ENCODE results near the gene EML6.
"Not testable (repeated sequence)": the region's sequence is repeated elsewhere in the genome, so short reads cannot be mapped to it uniquely, and the experiment has no call there.

Gene EML6

DNA sequence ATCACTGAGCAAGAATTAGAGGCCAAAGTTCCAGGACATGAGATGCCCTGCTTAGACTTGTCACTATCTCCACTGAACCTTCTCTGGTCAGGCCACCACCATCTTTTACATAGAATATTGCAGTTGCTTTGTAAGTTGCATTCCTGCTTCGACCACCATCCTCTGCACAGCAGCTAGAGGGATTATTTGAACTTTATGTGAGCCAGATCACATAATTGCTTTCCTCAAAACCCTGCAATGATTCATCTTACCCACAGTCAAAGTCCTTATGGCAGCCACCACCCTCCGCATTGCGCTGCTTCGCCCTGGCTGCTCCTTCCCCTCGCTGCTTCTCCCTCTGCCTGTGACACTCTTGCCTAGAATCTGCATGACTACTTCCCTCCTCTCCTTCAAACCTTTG, 111.3 kb downstream of the EML6 start:
- H3K4me3 Mint-ChIP-seq = no peak overlapping the region
- no peaks in the 10 kb centered on the region for H3K27me3 Mint-ChIP-seq
- ATAC-seq (replicated peaks) = no peak
- H3K27ac Mint-ChIP-seq = no peak overlapping the region
- no peaks in the 10 kb centered on the region for H3K9me3 Mint-ChIP-seq
- H3K36me3 Mint-ChIP-seq (ENCODE audit: insufficient read depth) = peaks cover 2% of the 10 kb centered on the region
- DNase-seq = no peak
- no peaks in the 10 kb centered on the region for H3K4me1 Mint-ChIP-seq (ENCODE audit: low read depth in 2 of 2)

DNA sequence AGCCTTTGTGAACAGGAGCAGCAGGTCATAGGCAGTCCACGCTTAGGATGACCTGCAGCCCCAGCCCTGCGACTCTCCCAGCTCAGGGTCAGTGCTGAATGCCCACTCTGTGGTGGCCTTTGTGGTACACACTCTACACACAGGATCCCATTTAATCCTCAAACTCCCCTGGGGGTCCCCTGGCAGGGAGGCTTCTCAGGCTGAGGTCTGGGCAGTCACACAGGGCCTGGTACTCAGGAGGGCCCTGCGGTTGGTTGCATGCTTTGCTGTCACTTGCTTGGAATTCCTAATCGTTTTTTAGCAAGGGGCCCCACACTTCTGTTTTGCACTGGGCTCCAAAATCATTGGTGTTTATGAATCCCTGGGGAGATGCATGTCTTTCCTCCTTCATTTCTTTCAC, 113.0 kb downstream of the EML6 start:
- H3K4me1 Mint-ChIP-seq (ENCODE audit: low read depth in 2 of 2) = no peaks in the 10 kb centered on the region
- H3K27ac Mint-ChIP-seq = no peak overlapping the region
- no peaks in the 10 kb centered on the region for H3K9me3 Mint-ChIP-seq
- DNase-seq (no peak), ATAC-seq (replicated peaks) (no peak)
- H3K4me3 Mint-ChIP-seq = no peak overlapping the region
- no peaks in the 10 kb centered on the region for H3K27me3 Mint-ChIP-seq
- peaks cover 1% of the 10 kb centered on the region for H3K36me3 Mint-ChIP-seq (ENCODE audit: insufficient read depth)

DNA sequence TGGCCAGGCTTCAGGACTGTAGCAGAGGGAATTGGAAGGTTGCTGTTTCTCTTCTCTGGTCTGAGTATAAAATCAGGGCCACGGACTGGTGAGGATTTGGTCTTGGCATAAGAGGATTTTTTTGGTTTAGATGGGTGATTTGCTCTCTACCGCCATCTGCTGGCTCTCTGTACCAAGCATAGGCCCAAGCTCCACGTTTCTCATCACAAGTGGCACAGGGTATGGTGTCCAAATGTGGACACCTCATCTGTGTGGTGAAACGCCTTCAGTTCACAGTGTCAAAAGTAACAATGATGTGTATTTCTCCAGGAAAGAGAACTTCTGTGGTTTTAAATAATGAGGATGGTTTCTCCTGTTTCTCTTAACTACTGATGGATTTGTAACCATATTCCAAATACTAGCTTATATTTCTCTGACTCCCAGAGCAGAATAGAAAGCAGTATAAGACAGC, 115.1 kb downstream of the EML6 start:
- Mint-ChIP-seq H3K4me1 (ENCODE audit: low read depth in 2 of 2) (no peaks in the 10 kb centered on the region), H3K36me3 (ENCODE audit: insufficient read depth) (no peaks in the 10 kb centered on the region), H3K4me3 (no peak overlapping the region), H3K27me3 (no peaks in the 10 kb centered on the region), H3K9me3 (no peaks in the 10 kb centered on the region), H3K27ac (no peak overlapping the region)
- peak; percentile 80 for ATAC-seq (replicated peaks)
- peak; percentile 50 to 65 (median 54) for DNase-seq

DNA sequence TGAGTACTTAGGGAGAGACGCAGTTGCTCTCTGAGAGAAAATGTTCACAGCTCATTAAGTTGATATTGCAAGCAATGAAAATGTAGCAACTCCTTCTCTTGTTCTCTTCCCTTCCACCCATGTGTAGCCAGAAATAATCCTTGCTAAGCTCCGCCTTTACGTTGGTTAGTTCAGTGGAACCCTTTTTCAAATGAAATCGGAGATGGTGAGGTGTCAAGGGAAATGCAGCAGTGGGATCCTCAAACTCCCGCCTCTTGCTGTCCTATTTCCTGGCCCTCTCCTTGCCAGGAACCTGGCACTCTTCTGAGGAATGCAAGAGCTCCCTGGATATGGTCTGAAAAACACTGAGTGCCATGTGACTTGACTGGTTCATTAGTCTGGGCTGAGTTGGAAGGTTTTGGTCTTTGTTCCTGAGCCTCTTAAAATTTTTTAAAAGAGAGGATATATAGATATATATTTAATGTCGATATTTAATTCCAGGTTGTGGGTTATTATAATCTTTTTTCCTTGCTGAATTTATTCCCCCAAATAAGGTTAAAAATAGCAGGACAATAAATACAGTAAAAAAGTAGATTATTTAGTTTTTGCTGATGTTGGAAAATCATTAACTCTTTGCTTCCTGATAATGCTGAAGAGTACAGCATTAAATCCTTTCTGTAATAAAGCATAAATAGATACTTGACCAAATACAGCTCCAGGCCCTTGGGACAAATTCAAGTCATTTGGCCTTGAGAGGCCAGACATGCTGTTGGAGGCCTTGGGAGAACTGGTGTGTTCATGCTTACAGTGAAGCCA, 116.2 kb downstream of the EML6 start:
- no peak for DNase-seq
- Mint-ChIP-seq H3K4me3 (no peak overlapping the region), H3K27ac (no peak overlapping the region), H3K36me3 (ENCODE audit: insufficient read depth) (no peaks in the 10 kb centered on the region), H3K27me3 (no peaks in the 10 kb centered on the region), H3K4me1 (ENCODE audit: low read depth in 2 of 2) (no peaks in the 10 kb centered on the region), H3K9me3 (no peaks in the 10 kb centered on the region)
- no peak for ATAC-seq (replicated peaks)

DNA sequence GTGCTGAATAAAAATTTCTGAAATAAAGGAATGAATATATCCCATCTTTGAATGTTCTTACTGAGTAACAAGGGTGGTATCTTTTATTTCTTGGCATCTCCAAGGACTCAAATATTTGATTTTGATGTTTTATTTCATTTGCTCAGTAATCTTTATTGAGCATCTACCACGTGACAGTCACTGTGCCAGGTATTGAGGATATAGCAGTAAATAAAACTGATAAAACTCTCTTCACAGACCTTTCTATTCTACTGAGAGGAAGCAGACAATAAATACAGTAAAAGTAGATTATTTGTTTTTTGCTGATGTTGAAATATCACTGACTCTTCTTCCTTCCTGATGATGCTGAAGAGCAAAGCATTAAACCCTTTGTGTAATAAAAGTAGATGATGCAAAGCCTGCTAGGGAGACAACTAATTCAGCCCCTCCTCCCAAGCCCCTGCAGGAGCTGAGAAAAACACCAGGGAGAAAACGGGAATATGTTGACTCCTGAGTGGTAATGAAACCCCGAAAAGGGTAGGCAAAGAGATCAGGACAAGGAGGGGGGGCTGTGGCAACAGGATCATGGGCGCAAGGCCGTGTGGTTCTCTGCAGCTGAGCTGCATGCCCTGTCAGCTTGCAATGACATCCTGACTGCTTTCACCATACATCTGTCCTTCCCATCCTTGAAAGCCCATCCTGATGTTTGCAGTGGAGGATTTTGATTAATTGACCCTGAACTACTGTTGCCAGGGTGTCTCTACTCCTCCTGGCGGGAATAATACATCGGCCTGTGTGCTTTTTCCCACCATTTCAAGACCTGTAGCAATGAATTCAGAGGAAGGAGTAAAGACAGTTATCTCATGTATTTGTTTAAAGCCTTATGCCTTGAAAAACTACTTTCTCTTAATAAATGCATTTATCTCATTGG, 117.4 kb downstream of the EML6 start:
- Mint-ChIP-seq H3K27me3 (no peaks in the 10 kb centered on the region), H3K4me1 (ENCODE audit: low read depth in 2 of 2) (no peaks in the 10 kb centered on the region), H3K27ac (no peak overlapping the region), H3K36me3 (ENCODE audit: insufficient read depth) (no peaks in the 10 kb centered on the region), H3K4me3 (no peak overlapping the region), H3K9me3 (no peaks in the 10 kb centered on the region)
- ATAC-seq (replicated peaks) = no peak
- no peak for DNase-seq

DNA sequence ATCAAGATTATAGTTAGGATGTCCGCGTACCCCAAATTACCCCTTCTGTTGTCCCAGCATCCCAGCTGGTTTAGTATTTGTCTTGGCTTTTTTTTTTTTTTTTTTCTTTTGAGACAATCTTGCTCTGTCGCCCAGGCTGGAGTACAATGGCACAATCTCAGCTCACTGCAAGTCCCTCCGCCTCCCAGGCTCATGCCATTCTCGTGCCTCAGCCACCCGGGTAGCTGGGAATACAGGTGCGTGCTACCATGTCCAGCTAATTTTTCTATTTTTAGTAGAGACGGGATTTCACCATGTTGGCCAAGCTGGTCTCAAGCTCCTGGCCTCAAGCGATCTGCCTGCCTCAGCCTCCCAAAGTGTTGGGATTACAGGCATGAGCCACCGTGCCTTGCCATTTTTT, 118.0 kb downstream of the EML6 start:
- not testable (repeated sequence) for H3K4me3 Mint-ChIP-seq; H3K4me1 Mint-ChIP-seq (ENCODE audit: low read depth in 2 of 2); H3K27ac Mint-ChIP-seq; H3K27me3 Mint-ChIP-seq; H3K9me3 Mint-ChIP-seq; ATAC-seq (replicated peaks); DNase-seq; H3K36me3 Mint-ChIP-seq (ENCODE audit: insufficient read depth)

DNA sequence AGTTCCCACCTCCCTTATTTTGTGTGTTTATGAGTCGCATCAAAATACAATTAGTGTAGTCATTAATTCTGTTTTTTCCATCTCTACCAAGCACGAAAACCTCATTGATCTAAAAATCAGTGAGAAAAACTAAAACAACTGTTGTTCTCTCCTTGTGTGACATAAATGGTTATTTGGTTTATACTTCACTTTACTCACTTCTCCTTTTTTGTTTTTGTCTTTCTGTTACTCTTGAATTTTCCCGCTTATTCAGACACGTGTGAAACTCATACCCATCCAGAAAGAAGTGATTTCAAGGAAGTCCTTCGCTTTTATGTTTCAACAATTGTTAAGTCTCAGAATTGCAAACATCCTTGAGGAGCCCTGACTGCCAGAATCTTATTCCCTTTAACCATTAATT, 121.6 kb downstream of the EML6 start:
- no peaks in the 10 kb centered on the region for H3K27me3 Mint-ChIP-seq
- H3K9me3 Mint-ChIP-seq = no peaks in the 10 kb centered on the region
- DNase-seq = no peak
- no peaks in the 10 kb centered on the region for H3K4me1 Mint-ChIP-seq (ENCODE audit: low read depth in 2 of 2)
- H3K27ac Mint-ChIP-seq = no peak overlapping the region
- no peak for ATAC-seq (replicated peaks)
- H3K4me3 Mint-ChIP-seq = no peak overlapping the region
- H3K36me3 Mint-ChIP-seq (ENCODE audit: insufficient read depth) = no peaks in the 10 kb centered on the region

DNA sequence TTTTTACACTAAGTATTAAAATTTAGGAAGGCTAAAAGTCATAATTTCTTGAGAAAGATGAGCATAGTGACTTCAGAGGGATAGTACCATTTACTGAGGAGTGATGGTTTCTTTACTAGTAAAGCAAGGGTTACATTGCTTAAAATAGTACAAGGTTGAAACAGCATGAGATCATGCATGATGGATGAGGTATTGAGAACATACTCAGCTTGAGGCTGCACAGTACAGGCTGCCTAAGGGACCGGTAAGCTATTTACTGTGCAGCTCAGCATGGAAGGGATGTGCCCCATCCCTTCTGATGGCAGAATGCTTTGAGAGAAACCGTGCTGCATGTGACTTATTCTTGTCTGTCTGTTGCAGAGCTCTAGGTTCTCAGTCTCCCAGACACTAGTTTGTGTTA, 122.1 kb downstream of the EML6 start:
- Mint-ChIP-seq H3K27me3 (no peaks in the 10 kb centered on the region), H3K4me3 (no peak overlapping the region), H3K36me3 (ENCODE audit: insufficient read depth) (no peaks in the 10 kb centered on the region), H3K27ac (no peak overlapping the region), H3K9me3 (no peaks in the 10 kb centered on the region), H3K4me1 (ENCODE audit: low read depth in 2 of 2) (no peaks in the 10 kb centered on the region)
- ATAC-seq (replicated peaks) (no peak), DNase-seq (no peak)

DNA sequence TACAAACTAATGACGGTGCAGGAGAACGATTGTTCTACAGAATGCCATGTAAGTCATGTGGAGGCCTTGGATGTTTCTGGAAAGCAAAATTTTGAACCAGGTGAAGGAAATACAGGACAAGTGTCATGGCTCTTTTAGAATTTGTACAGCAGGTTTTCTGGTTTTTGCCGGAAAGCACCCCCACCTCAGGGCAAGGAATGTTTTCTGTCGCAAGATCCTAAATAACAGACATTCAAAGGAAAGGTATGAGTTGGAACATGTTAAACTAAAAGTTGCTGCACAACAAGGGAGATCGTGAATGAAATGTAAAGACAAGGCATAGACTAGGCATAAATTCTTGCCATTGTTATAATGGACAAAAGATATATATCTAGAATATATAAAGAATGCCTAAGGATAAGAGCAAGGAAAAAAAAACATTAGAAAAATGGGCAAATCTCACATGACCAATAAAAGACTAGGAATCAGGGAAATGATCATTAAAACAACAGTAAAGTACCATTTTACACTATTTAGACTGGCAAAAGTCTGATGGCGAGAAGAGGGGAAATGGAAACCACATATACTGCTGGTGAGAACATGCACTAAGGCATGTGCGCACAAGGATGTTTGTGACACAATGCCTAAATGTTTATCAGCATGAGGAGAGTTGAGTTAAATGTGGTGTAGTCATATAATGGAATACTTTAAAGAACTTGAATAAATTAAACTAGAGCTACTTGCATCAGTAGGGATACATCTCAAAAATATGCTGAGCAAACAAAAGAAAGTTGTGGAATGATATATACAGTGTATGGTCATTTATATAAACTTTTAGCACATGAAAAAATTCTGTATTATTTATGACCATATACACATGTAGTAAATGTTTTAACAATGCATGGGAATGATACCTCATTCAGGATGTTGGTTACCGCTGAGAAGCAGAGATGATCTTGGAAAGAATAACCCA, 127.0 kb downstream of the EML6 start:
- Mint-ChIP-seq H3K9me3 (no peaks in the 10 kb centered on the region), H3K4me3 (no peak overlapping the region), H3K27me3 (no peaks in the 10 kb centered on the region), H3K27ac (no peak overlapping the region), H3K4me1 (ENCODE audit: low read depth in 2 of 2) (no peaks in the 10 kb centered on the region), H3K36me3 (ENCODE audit: insufficient read depth) (no peaks in the 10 kb centered on the region)
- ATAC-seq (replicated peaks) (no peak), DNase-seq (no peak)

DNA sequence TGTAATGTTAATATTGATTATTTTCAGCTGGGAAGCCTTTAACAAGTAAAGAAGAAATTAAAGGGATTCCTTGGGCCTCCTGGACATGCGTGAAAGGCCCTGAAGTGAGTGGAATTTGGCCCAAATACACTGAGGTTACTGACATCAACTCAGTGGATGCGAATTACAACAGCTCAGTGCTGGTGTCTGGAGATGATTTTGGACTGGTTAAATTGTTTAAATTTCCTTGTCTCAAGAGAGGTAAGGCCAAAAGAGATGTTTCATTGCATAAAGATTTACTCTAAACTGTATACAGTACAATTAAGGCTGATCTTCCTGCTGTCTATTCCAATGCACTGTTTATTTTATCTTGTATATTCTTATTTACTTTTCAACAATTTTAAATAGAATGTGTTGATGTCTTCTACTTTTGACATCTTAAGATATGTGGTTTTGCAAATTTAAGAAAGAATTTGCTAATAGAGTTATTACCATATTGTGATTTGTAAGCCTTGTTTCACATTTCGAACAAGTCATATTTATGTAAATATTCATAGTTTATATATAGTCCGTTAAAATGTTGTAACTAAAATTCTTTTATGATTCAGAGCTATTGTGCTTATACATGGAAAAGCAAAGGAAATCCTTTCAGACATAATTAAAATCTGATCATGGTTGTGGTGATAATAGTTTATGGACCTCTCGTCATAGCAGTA, 130.3 kb downstream of the EML6 start:
- ATAC-seq (replicated peaks) (no peak), DNase-seq (no peak)
- Mint-ChIP-seq H3K36me3 (ENCODE audit: insufficient read depth) (peaks cover 4% of the 10 kb centered on the region), H3K4me3 (no peak overlapping the region), H3K4me1 (ENCODE audit: low read depth in 2 of 2) (no peaks in the 10 kb centered on the region), H3K27ac (no peak overlapping the region), H3K9me3 (no peaks in the 10 kb centered on the region), H3K27me3 (no peaks in the 10 kb centered on the region)

DNA sequence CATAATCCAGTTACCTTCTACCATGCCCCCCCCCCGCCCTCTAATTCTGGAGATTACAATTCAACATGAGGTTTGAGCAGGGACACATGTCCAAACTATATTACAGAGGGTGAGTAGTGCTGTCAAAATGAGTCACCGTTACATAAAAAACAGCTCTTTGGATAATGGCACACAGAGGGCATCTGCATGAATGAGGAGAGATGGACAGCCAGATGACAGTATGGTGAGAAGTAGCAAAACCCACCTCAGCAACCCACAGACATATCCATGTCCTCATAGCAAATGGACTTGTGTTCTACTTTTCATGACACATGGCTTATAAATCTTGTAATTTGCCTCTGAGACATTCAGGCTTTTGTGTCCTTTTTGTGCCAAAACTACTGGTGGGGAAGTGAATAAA, 132.0 kb downstream of the EML6 start:
- H3K27ac Mint-ChIP-seq = no peak overlapping the region
- no peaks in the 10 kb centered on the region for H3K4me1 Mint-ChIP-seq (ENCODE audit: low read depth in 2 of 2)
- no peak overlapping the region for H3K4me3 Mint-ChIP-seq
- DNase-seq (no peak), ATAC-seq (replicated peaks) (no peak)
- no peaks in the 10 kb centered on the region for H3K9me3 Mint-ChIP-seq
- no peaks in the 10 kb centered on the region for H3K27me3 Mint-ChIP-seq
- peaks cover 4% of the 10 kb centered on the region for H3K36me3 Mint-ChIP-seq (ENCODE audit: insufficient read depth)

DNA sequence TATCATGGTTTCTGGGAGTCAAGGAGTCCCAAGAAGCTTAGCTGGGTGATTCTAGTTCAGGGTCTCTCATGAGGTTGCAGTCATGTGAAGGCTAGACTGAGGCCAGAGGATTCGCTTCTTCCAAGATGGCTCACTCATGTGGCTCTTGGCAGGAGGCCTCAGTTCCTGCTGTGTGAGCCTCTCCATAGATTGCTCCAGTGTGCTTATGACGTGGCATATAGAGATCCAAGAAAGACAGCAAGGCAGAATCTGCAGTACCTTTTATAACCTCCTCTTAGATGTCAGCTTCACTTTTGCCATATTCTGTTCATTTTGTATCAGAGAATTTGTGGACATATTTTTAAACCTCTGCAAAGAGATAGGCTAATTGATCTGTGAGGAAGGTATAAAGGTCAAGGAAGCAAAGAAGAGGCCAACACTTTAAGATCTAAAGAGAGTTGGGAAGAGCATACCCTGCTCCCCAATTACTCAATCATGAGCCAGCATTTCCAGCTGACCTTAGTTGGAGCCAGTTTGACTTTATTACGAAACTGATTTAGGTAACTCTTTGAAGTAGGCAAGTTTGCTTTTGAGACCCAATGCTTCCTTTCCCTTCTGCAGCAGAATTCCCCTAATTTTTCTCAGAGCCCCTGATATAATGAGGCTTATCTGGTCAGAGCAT, 134.7 kb downstream of the EML6 start:
- H3K4me1 Mint-ChIP-seq (ENCODE audit: low read depth in 2 of 2) = no peaks in the 10 kb centered on the region
- no peak overlapping the region for H3K4me3 Mint-ChIP-seq
- H3K9me3 Mint-ChIP-seq = no peaks in the 10 kb centered on the region
- DNase-seq (no peak), ATAC-seq (replicated peaks) (no peak)
- H3K36me3 Mint-ChIP-seq (ENCODE audit: insufficient read depth) = peaks cover 4% of the 10 kb centered on the region
- no peaks in the 10 kb centered on the region for H3K27me3 Mint-ChIP-seq
- H3K27ac Mint-ChIP-seq = no peak overlapping the region

Data from effector memory CD8-positive, alpha-beta T cell (primary cell).